ENCODE results near the gene RBFOX2.

RBFOX2 gene

DNA sequence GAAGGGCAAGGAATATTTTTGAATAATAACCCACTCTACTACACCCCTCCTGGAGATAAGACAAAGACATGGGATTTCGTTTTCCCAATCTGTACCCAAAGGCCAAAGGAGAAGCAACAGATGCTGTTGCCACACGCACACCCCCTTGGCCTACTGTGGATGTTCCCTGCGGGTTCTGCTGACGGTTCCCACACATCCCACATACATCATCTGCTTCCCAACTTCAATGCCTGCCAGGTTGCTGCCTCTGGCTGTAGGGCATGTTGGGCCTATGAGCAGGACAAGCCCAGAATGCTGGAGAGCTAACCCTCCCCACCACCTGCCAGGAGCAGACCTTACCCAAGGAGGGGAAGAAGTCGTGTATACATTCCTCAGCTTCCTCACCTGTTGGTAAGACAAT lies 13.6 kb upstream of the RBFOX2 start:
- no peak overlapping the region for H3K27ac ChIP-seq (ENCODE audit: low read length)
- no peaks in the 10 kb centered on the region for H3K27me3 ChIP-seq (ENCODE audit: control insufficient read depth in 1 of 2, insufficient read depth in 2 of 2, low read length in 2 of 2)
- no peaks in the 10 kb centered on the region for H3K4me1 ChIP-seq (ENCODE audit: control insufficient read depth, insufficient read depth, low read length)
- H3K9ac ChIP-seq (ENCODE audit: low read length in 2 of 2) = no peak overlapping the region
- H3K9me3 ChIP-seq (ENCODE audit: control insufficient read depth in 2 of 2, low read length in 2 of 2) = no peaks in the 10 kb centered on the region
- H3K36me3 ChIP-seq (ENCODE audit: control insufficient read depth in 2 of 2, insufficient read depth in 2 of 2, low read length in 2 of 2) = no peaks in the 10 kb centered on the region
- H3K4me3 ChIP-seq (ENCODE audit: low read length in 2 of 2) = no peak overlapping the region

DNA sequence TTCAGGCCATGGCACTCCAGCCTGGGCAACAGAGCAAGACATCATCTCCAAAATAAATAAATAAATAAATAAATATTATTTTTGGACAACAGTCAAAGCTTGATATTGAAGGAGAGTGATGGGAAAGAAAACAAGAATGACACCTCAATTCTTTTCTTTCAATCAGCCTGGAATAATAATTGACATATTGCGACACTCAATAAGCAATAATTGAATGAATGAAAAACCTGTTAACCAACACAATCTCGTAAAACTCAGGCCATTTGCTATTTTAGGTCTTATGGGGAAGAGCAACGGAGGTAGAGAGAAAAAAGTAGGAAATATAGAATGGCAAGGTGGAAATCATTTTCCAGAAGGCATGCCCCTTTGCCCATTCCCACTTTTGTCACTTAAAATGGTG lies 10.5 kb upstream of the RBFOX2 start:
- H3K36me3 ChIP-seq (ENCODE audit: control insufficient read depth in 2 of 2, insufficient read depth in 2 of 2, low read length in 2 of 2) = no peaks in the 10 kb centered on the region
- H3K4me3 ChIP-seq (ENCODE audit: low read length in 2 of 2) = no peak overlapping the region
- H3K4me1 ChIP-seq (ENCODE audit: control insufficient read depth, insufficient read depth, low read length) = no peaks in the 10 kb centered on the region
- H3K27me3 ChIP-seq (ENCODE audit: control insufficient read depth in 1 of 2, insufficient read depth in 2 of 2, low read length in 2 of 2) = no peaks in the 10 kb centered on the region
- H3K9me3 ChIP-seq (ENCODE audit: control insufficient read depth in 2 of 2, low read length in 2 of 2) = no peaks in the 10 kb centered on the region
- no peak overlapping the region for H3K9ac ChIP-seq (ENCODE audit: low read length in 2 of 2)
- H3K27ac ChIP-seq (ENCODE audit: low read length) = no peak overlapping the region

DNA sequence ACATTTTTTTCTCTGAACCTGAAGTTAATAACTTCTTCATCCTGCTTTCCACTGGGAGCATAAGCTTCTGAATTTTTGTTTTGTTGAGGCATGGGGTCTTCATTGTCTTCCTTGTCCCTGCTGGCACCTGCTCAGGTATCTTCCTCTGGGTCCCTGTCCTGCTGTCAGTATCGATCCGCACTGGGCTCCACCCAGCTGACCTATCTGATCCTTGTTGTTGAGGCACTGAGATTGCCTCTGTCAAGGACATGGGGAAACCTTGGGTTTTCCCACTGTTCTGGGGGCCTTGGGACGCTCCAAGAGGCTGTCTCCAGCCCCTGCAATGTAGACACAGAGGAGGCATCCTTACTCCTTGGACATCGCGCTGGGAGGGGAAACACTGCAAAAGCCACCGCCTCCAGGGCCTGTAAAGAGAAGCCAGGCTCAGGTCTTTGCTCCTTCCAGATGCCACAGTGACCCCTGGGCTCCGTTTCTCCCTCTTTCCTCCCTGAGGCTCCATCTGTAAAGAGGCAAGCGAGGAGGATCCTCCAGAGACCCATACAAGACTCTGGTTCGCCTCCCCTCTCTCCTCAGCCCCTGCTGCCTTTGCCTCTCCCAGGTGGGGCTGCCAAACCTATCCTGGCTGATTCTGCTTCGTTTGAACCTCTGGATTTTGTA lies 8.6 kb upstream of the RBFOX2 start:
- no peak overlapping the region for H3K4me3 ChIP-seq (ENCODE audit: low read length in 2 of 2)
- no peaks in the 10 kb centered on the region for H3K36me3 ChIP-seq (ENCODE audit: control insufficient read depth in 2 of 2, insufficient read depth in 2 of 2, low read length in 2 of 2)
- H3K4me1 ChIP-seq (ENCODE audit: control insufficient read depth, insufficient read depth, low read length) = no peaks in the 10 kb centered on the region
- H3K27me3 ChIP-seq (ENCODE audit: control insufficient read depth in 1 of 2, insufficient read depth in 2 of 2, low read length in 2 of 2) = no peaks in the 10 kb centered on the region
- no peak overlapping the region for H3K9ac ChIP-seq (ENCODE audit: low read length in 2 of 2)
- H3K27ac ChIP-seq (ENCODE audit: low read length) = no peak overlapping the region
- H3K9me3 ChIP-seq (ENCODE audit: control insufficient read depth in 2 of 2, low read length in 2 of 2) = no peaks in the 10 kb centered on the region

DNA sequence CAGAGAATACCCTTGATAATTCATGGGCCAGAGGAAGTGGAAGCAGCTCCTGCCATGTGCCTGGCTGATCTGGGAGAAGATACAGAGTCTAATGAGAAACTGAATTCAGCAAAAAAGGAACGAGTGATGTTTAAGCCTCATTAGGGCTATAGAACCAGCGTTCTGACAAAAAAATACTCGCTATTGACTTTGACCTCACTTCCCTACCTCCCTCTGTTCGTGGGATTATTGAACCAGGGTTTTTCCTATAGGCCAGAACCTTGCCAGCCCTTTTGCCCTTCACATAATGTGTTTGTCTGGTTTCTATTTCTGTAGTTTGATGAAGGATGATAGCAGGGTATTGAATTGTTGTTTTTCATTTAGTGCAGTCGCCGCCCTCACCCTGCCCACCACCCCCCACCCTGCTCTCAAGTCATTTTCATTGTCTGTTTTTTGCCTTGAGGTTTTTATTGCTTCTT lies 7.6 kb upstream of the RBFOX2 start:
- no peaks in the 10 kb centered on the region for H3K27me3 ChIP-seq (ENCODE audit: control insufficient read depth in 1 of 2, insufficient read depth in 2 of 2, low read length in 2 of 2)
- H3K9me3 ChIP-seq (ENCODE audit: control insufficient read depth in 2 of 2, low read length in 2 of 2) = no peaks in the 10 kb centered on the region
- no peak overlapping the region for H3K27ac ChIP-seq (ENCODE audit: low read length)
- H3K4me1 ChIP-seq (ENCODE audit: control insufficient read depth, insufficient read depth, low read length) = no peaks in the 10 kb centered on the region
- H3K9ac ChIP-seq (ENCODE audit: low read length in 2 of 2) = no peak overlapping the region
- H3K36me3 ChIP-seq (ENCODE audit: control insufficient read depth in 2 of 2, insufficient read depth in 2 of 2, low read length in 2 of 2) = no peaks in the 10 kb centered on the region
- no peak overlapping the region for H3K4me3 ChIP-seq (ENCODE audit: low read length in 2 of 2)

DNA sequence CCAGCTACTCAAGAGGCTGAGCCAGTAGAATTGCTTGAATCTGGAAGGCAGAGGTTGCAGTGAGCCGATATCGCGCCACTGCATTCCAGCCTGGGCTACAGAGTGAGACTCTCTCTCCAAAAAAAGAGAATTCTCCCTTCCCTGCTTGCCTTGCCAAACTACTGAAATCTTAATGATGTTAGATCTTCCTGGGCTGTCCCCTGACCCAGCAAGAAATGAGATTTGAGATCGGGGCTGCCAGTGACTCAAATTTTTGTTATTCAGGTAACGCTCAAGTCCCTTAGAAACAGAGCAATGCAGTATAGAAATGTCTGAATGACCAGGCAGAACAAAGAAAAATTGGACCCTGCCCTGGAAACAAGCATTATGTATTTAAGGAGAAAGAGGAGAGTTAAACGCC lies 4.0 kb upstream of the RBFOX2 start:
- H3K4me3 ChIP-seq (ENCODE audit: low read length in 2 of 2) = no peak overlapping the region
- no peaks in the 10 kb centered on the region for H3K36me3 ChIP-seq (ENCODE audit: control insufficient read depth in 2 of 2, insufficient read depth in 2 of 2, low read length in 2 of 2)
- no peaks in the 10 kb centered on the region for H3K27me3 ChIP-seq (ENCODE audit: control insufficient read depth in 1 of 2, insufficient read depth in 2 of 2, low read length in 2 of 2)
- H3K4me1 ChIP-seq (ENCODE audit: control insufficient read depth, insufficient read depth, low read length) = no peaks in the 10 kb centered on the region
- no peaks in the 10 kb centered on the region for H3K9me3 ChIP-seq (ENCODE audit: control insufficient read depth in 2 of 2, low read length in 2 of 2)
- H3K27ac ChIP-seq (ENCODE audit: low read length) = no peak overlapping the region
- H3K9ac ChIP-seq (ENCODE audit: low read length in 2 of 2) = no peak overlapping the region

DNA sequence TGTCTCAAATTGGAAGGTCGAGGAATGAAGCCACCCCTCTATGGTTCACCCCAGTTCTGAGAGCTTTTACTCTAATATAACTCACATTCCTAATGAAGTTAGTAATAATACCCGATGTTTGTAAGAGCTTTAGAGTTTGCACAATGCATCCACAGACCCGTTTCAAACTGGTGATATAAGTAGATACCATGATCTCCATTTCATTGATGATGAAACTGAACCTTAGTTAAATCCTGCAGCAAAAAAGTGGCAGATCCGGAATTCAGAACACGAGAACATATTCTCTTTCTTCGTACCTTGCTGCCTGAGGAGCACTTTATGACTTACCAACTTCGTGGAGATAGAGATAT lies 757 bp upstream of the RBFOX2 start:
- no peaks in the 10 kb centered on the region for H3K27me3 ChIP-seq (ENCODE audit: control insufficient read depth in 1 of 2, insufficient read depth in 2 of 2, low read length in 2 of 2)
- H3K9me3 ChIP-seq (ENCODE audit: control insufficient read depth in 2 of 2, low read length in 2 of 2) = no peaks in the 10 kb centered on the region
- H3K9ac ChIP-seq (ENCODE audit: low read length in 2 of 2) = peak overlapping the region; percentile 44 to 65

DNA sequence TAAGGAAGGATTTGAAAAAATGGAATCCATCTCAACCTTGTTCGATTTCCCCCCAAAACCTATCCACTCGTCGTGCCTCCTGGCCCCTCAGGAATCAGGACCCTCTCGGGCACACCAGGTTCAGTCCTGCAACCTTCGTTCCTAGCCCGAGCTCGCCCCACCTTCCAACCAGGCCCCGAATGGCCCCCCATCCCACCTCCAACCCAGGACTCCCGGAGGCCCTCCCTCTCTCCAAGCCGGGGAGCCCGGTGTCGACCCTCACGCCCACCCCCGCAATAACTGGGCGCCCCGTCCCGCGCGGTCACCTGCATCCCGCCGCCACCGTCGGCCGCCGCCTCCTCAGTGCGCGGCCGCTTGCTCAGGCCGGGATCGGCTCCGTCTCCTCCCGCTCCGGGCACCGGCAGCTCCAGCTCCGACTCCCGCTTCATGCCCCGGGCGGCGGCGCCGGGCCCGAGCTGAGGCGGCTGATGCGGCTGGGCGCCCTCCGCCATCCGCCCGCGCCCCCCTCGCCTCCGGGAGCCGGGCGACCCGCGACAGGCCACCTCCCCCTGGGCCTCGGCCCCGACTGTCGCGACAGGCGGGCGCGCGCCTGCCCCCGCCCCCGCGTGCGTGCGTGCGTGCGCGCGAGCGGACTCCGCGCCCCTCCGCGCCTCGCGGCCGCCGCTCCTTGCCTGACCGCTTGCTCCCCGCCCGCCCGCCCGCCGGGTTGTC lies 534 bp downstream of the RBFOX2 start:
- Histone ChIP-seq H3K4me3 (ENCODE audit: low read length in 2 of 2) (peak overlapping the region; percentile 80 to 87), H3K9ac (ENCODE audit: low read length in 2 of 2) (peak overlapping the region; percentile 84 to 94), H3K27me3 (ENCODE audit: control insufficient read depth in 1 of 2, insufficient read depth in 2 of 2, low read length in 2 of 2) (no peaks in the 10 kb centered on the region), H3K27ac (ENCODE audit: low read length) (peak overlapping the region; percentile 85), H3K4me1 (ENCODE audit: control insufficient read depth, insufficient read depth, low read length) (peaks cover 13% of the 10 kb centered on the region), H3K9me3 (ENCODE audit: control insufficient read depth in 2 of 2, low read length in 2 of 2) (no peaks in the 10 kb centered on the region), H3K36me3 (ENCODE audit: control insufficient read depth in 2 of 2, insufficient read depth in 2 of 2, low read length in 2 of 2) (no peaks in the 10 kb centered on the region)

More for the DNA sequence above, 757 bp upstream of the RBFOX2 start:
- Histone ChIP-seq H3K4me1 (ENCODE audit: control insufficient read depth, insufficient read depth, low read length) (peaks cover 13% of the 10 kb centered on the region), H3K27ac (ENCODE audit: low read length) (peak overlapping the region; percentile 38), H3K36me3 (ENCODE audit: control insufficient read depth in 2 of 2, insufficient read depth in 2 of 2, low read length in 2 of 2) (no peaks in the 10 kb centered on the region), H3K4me3 (ENCODE audit: low read length in 2 of 2) (peak overlapping the region; percentile 53 to 74)

DNA sequence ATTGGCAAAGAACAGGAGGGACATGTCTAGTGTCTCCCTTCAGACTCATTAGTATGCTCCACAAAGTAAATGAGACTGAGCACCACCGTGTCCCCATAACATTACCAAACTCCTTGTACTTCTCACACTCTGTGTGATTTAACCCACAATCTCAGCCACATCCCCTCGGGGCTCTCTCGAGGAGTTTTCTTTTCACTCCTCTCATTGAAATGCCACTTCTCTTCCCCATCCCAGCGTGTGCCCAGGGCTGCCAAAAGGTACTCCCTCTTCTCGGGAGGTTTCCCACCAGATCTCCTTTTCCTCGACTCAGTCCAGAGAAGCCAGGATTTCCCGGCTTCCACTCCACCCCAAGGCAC lies 1.1 kb downstream of the RBFOX2 start:
- no peaks in the 10 kb centered on the region for H3K9me3 ChIP-seq (ENCODE audit: control insufficient read depth in 2 of 2, low read length in 2 of 2)
- H3K36me3 ChIP-seq (ENCODE audit: control insufficient read depth in 2 of 2, insufficient read depth in 2 of 2, low read length in 2 of 2) = no peaks in the 10 kb centered on the region
- H3K4me3 ChIP-seq (ENCODE audit: low read length in 2 of 2) = peak overlapping the region; percentile 80 to 87
- H3K27me3 ChIP-seq (ENCODE audit: control insufficient read depth in 1 of 2, insufficient read depth in 2 of 2, low read length in 2 of 2) = no peaks in the 10 kb centered on the region
- H3K4me1 ChIP-seq (ENCODE audit: control insufficient read depth, insufficient read depth, low read length) = peaks cover 14% of the 10 kb centered on the region
- H3K27ac ChIP-seq (ENCODE audit: low read length) = peak overlapping the region; percentile 85
- H3K9ac ChIP-seq (ENCODE audit: low read length in 2 of 2) = peak overlapping the region; percentile 84 to 94

DNA sequence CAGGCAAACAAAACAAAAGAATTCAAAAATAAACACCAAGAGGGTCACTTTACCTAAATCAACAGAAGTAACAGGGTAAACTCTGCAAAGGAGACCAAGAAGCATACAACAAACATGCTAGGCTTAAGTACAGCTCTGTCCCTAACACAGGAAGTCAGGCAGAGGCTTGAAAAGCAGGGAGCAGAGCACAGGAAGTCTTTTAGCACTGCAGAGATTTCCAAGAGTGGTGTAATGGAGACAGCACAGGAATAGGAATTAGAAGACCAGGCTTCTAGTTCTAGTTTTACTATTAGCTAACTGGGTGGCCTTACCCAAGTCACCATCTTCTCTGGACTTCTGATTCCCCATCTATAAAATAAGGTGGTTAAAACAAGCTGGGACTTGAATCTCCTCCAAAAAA lies 1.9 kb downstream of the RBFOX2 start:
- no peaks in the 10 kb centered on the region for H3K27me3 ChIP-seq (ENCODE audit: control insufficient read depth in 1 of 2, insufficient read depth in 2 of 2, low read length in 2 of 2)
- peaks cover 21% of the 10 kb centered on the region for H3K4me1 ChIP-seq (ENCODE audit: control insufficient read depth, insufficient read depth, low read length)
- no peaks in the 10 kb centered on the region for H3K9me3 ChIP-seq (ENCODE audit: control insufficient read depth in 2 of 2, low read length in 2 of 2)
- no peak overlapping the region for H3K9ac ChIP-seq (ENCODE audit: low read length in 2 of 2)
- no peak overlapping the region for H3K27ac ChIP-seq (ENCODE audit: low read length)
- peak overlapping the region; percentile 80 to 87 for H3K4me3 ChIP-seq (ENCODE audit: low read length in 2 of 2)
- H3K36me3 ChIP-seq (ENCODE audit: control insufficient read depth in 2 of 2, insufficient read depth in 2 of 2, low read length in 2 of 2) = no peaks in the 10 kb centered on the region

DNA sequence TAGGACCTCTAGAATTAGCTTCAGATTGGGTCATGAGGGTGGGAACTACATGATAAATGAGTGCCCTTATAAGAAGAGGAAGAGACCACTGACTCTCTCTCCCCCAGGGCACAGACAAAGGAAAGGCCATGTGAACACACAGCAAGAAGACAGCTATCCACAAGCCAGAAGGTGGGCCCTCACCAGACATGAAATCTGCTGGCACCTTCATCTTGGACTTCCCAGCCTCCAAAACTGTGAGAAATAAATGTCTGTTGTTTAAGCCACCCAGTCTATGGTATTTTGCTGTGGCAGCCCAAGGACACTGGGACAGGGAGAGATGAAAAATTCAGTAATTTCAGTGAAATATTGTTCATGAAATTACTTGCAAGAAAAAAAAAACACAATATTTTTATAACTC lies 5.9 kb downstream of the RBFOX2 start:
- Histone ChIP-seq H3K4me3 (ENCODE audit: low read length in 2 of 2) (peak overlapping the region; percentile 4 to 15), H3K27me3 (ENCODE audit: control insufficient read depth in 1 of 2, insufficient read depth in 2 of 2, low read length in 2 of 2) (no peaks in the 10 kb centered on the region), H3K27ac (ENCODE audit: low read length) (peak overlapping the region; percentile 63), H3K9me3 (ENCODE audit: control insufficient read depth in 2 of 2, low read length in 2 of 2) (no peaks in the 10 kb centered on the region), H3K36me3 (ENCODE audit: control insufficient read depth in 2 of 2, insufficient read depth in 2 of 2, low read length in 2 of 2) (no peaks in the 10 kb centered on the region), H3K4me1 (ENCODE audit: control insufficient read depth, insufficient read depth, low read length) (peaks cover 30% of the 10 kb centered on the region), H3K9ac (ENCODE audit: low read length in 2 of 2) (peak overlapping the region in 1 of 2 donors; percentile 7)

DNA sequence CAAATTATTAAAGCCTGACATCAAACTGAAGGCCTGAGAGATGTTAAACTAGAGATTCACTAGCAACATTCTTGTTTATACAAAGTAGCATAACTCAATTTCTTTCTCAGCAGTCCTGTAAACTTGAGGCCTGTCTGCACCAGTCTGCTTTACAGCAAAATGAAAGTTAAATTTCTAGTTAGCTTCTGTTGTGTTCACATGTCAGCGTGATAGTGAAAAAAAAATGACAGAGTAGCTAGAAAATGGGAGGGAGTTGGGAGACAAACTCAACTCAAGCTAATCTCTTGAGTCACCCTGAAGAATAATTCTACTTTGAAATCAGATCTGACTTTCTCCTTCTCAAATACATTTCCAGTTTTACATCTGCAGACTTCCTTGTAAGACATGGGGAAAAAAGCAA lies 6.5 kb downstream of the RBFOX2 start:
- peak overlapping the region; percentile 63 for H3K27ac ChIP-seq (ENCODE audit: low read length)
- H3K4me3 ChIP-seq (ENCODE audit: low read length in 2 of 2) = peak overlapping the region; percentile 15 to 17
- no peaks in the 10 kb centered on the region for H3K36me3 ChIP-seq (ENCODE audit: control insufficient read depth in 2 of 2, insufficient read depth in 2 of 2, low read length in 2 of 2)
- peak overlapping the region in 1 of 2 donors; percentile 39 for H3K9ac ChIP-seq (ENCODE audit: low read length in 2 of 2)
- H3K9me3 ChIP-seq (ENCODE audit: control insufficient read depth in 2 of 2, low read length in 2 of 2) = no peaks in the 10 kb centered on the region
- no peaks in the 10 kb centered on the region for H3K27me3 ChIP-seq (ENCODE audit: control insufficient read depth in 1 of 2, insufficient read depth in 2 of 2, low read length in 2 of 2)
- peaks cover 36% of the 10 kb centered on the region for H3K4me1 ChIP-seq (ENCODE audit: control insufficient read depth, insufficient read depth, low read length)

Data from stomach smooth muscle (tissue), 2 donors.